Hepatocyte (in vitro differentiated cells): ENCODE data around the gene TRNT1. TPM values are rescaled to one million over a fixed set of nuclear protein-coding genes. Genes with fewer than 3 reads are reported as not detected.
A peak's percentile ranks its signal among the peaks of the same experiment; 100 is the strongest.

Experiments used
- DNase-seq: peaks from one replicate; pipeline ENCODE4 v3.0.0-alpha.2; 2016; ENCODE audit warnings: low spot score
- H2AFZ ChIP-seq: fragments of 200-600 bp; sonication (generic); 2 replicates; pipeline ENCODE4 v1.6.0; 2016; ENCODE audit warnings: antibody characterized with exemption, mild to moderate bottlenecking
- H3K27ac ChIP-seq: fragments of 200-600 bp; sonication (generic); 2 replicates; pipeline ENCODE4 v1.5.1; 2016; ENCODE audit warnings: mild to moderate bottlenecking
- H3K27me3 ChIP-seq: fragments of 200-600 bp; sonication (generic); 2 replicates; pipeline ENCODE4 v1.6.1; 2016
- H3K36me3 ChIP-seq: fragments of 200-600 bp; sonication (generic); replicated peaks from 2 replicates; pipeline ENCODE4 v1.5.1; 2016; ENCODE audit warnings: low read depth; ENCODE audit not compliant: insufficient read depth
- H3K4me1 ChIP-seq: fragments of 200-600 bp; sonication (generic); 2 replicates; pipeline ENCODE4 v1.5.1; 2016; ENCODE audit warnings: mild to moderate bottlenecking, moderate library complexity; ENCODE audit not compliant: insufficient read depth
- H3K4me2 ChIP-seq: fragments of 200-600 bp; sonication (generic); 2 replicates; pipeline ENCODE4 v1.6.0; 2016
- H3K4me3 ChIP-seq: fragments of 200-600 bp; sonication (generic); 2 replicates; pipeline ENCODE4 v1.5.1; 2016; ENCODE audit warnings: mild to moderate bottlenecking
- H3K79me2 ChIP-seq: fragments of 200-600 bp; sonication (generic); 2 replicates; pipeline ENCODE4 v1.6.0; 2017; ENCODE audit warnings: mild to moderate bottlenecking
- H3K9me2 ChIP-seq: fragments of 200-600 bp; sonication (generic); replicated peaks from 2 replicates; pipeline ENCODE4 v1.6.0; 2017; ENCODE audit warnings: mild to moderate bottlenecking; ENCODE audit not compliant: insufficient read depth
- H3K9me3 ChIP-seq: fragments of 200-600 bp; sonication (generic); 2 replicates; pipeline ENCODE4 v1.5.1; 2016; ENCODE audit warnings: low read depth, mild to moderate bottlenecking
- H4K20me1 ChIP-seq: fragments of 200-600 bp; sonication (generic); 2 replicates; pipeline ENCODE4 v1.6.0; 2016; ENCODE audit warnings: mild to moderate bottlenecking; ENCODE audit not compliant: insufficient read depth, poor library complexity, severe bottlenecking
- EZH2 ChIP-seq: fragments of 200-600 bp; sonication (generic); IDR thresholded peaks from 2 replicates; pipeline ENCODE4 v1.6.1; 2016; ENCODE audit warnings: antibody characterized with exemption, mild to moderate bottlenecking, borderline replicate concordance
- EZH2phosphoT487 ChIP-seq: fragments of 200-600 bp; sonication (generic); IDR thresholded peaks from one replicate; pipeline ENCODE4 v1.6.1; 2018; ENCODE audit warnings: antibody characterized with exemption, mild to moderate bottlenecking, low read depth, moderate library complexity; ENCODE audit not compliant: unreplicated experiment, severe bottlenecking
- WGBS: methylation state at CpG from one replicate; pipeline ENCODE4 v1.1.6; 2016; ENCODE audit warnings: low lambda C conversion rate; ENCODE audit errors: missing lambda C conversion rate; 5-methylcytosine and 5-hydroxymethylcytosine counted together
- polyA plus RNA-seq: library from polyadenylated mRNA; unstranded; fragments of >200 nt; fragmentation: Nextera tagmentation; extraction: Ambion mirVana; gene quantifications from 2 replicates; pipeline ENCODE4 v1.2.1, GENCODE V29; 2016
- total RNA-seq: library from RNA; depleted of rRNA; stranded (reverse); fragments of >200 nt; gene quantifications from 2 replicates; pipeline ENCODE4 v1.2.3, GENCODE V29; 2014
- TF ChIP-seq, protein P1 (sequence below): fragments of 200-600 bp; sonication (generic); IDR thresholded peaks from 2 replicates; pipeline ENCODE4 v1.5.1; 2016; ENCODE audit warnings: antibody characterized with exemption, mild to moderate bottlenecking; ENCODE audit not compliant: poor library complexity

TRNT1 gene
- total and polyA plus RNA-seq, 2 experiments from 2014 or later = 26.0 to 27.5 TPM

DNA sequence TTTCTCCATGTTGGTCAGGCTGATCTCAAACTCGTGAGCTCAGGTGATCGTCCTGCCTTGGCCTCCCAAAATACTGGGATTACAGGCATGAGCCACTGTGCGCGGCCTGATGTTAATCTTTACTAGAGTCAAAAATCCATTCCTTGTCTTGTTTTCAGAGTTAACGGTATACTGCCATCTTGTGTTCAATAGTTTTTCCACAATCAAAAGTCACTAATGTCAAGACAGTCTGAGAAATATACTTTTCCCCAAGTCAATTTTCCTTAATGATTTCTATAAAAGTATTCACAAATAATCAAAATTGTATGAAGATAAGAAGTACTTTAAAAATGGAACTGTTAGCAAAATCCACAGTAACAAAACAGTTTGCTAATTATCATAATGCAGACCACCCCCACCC is 44.3 kb downstream of the TRNT1 start:
- H3K4me1 ChIP-seq = no peaks in the 10 kb centered on the region
- WGBS = 52% methylated on average over 5 of the region's 5 CpGs

DNA sequence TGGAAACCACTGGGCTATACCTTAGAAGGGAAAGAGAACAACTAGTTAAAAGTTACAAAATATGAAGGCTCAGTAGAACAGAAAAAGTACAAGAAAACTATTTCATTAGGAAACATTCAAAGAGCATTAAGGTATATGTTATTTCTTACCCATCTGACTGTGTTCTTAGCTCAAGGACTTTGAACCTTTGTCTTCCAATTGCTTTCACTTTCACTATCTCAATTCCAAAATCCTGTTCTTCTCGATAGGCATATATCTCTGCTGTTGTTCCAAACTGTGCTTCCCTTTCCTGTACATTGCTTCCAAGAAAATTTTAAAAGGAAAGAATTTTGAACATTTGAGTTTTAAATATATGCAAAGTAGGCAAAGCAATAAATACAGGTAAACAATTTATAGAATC is 45.9 kb downstream of the TRNT1 start:
- H2AFZ ChIP-seq = no peak overlapping the region
- H3K9me2 ChIP-seq = no peaks in the 10 kb centered on the region
- H3K4me2 ChIP-seq = no peak overlapping the region
- H3K79me2 ChIP-seq = peaks cover 25% of the 10 kb centered on the region
- no peaks in the 10 kb centered on the region for H3K36me3 ChIP-seq
- WGBS = 85% methylated on average over 1 of the region's 1 CpG
- H3K9me3 ChIP-seq = no peaks in the 10 kb centered on the region
- DNase-seq = no peak
- TF ChIP-seq, protein P1, sequence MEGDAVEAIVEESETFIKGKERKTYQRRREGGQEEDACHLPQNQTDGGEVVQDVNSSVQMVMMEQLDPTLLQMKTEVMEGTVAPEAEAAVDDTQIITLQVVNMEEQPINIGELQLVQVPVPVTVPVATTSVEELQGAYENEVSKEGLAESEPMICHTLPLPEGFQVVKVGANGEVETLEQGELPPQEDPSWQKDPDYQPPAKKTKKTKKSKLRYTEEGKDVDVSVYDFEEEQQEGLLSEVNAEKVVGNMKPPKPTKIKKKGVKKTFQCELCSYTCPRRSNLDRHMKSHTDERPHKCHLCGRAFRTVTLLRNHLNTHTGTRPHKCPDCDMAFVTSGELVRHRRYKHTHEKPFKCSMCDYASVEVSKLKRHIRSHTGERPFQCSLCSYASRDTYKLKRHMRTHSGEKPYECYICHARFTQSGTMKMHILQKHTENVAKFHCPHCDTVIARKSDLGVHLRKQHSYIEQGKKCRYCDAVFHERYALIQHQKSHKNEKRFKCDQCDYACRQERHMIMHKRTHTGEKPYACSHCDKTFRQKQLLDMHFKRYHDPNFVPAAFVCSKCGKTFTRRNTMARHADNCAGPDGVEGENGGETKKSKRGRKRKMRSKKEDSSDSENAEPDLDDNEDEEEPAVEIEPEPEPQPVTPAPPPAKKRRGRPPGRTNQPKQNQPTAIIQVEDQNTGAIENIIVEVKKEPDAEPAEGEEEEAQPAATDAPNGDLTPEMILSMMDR = no peak
- TF ChIP-seq EZH2phosphoT487 (no peak), EZH2 (no peak)
- no peak overlapping the region for H3K27ac ChIP-seq
- H3K4me3 ChIP-seq = no peak overlapping the region
- H4K20me1 ChIP-seq = peaks cover 17% of the 10 kb centered on the region
- no peaks in the 10 kb centered on the region for H3K27me3 ChIP-seq
- no peaks in the 10 kb centered on the region for H3K4me1 ChIP-seq

More for the DNA sequence above, 44.3 kb downstream of the TRNT1 start:
- Histone ChIP-seq H3K9me2 (no peaks in the 10 kb centered on the region), H3K9me3 (no peaks in the 10 kb centered on the region), H3K27me3 (no peaks in the 10 kb centered on the region), H3K4me3 (no peak overlapping the region), H2AFZ (no peak overlapping the region), H4K20me1 (peaks cover 4% of the 10 kb centered on the region), H3K27ac (no peak overlapping the region), H3K36me3 (no peaks in the 10 kb centered on the region), H3K4me2 (no peak overlapping the region), H3K79me2 (peaks cover 9% of the 10 kb centered on the region)
- peak; percentile 32 for DNase-seq
- no peak for TF ChIP-seq EZH2
- TF ChIP-seq, protein P1 = peak; percentile 52

DNA sequence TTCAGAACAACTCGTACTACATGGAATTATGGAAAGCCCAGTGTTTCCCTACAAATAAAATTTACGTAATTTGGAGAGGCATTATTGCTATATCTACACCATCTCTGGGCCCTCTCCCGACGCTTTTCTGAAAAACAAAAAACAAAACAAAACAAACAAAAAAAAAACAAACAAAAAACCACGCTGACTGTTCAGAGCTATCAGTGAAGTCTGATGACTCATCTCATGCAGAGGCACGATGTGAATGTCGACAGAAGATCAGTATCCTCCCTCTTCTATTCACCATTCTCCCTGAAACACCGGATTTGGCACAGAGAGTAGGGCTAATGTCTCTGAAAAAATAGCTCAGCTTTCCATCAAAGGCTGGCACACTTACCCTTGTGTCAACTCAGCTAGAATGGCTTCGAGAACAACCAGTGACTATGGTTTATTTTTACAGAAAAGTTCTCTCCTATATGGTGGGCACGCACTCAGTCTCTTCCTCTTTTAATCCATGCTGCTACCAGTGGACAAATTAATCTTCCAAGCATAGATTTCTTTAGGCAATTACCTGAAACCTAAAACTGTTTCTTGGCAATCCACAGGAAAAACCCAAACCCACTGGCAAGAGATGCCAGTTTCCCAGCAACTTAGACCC is 51.2 kb downstream of the TRNT1 start:
- peaks cover 31% of the 10 kb centered on the region for H4K20me1 ChIP-seq
- DNase-seq = no peak
- no peaks in the 10 kb centered on the region for H3K36me3 ChIP-seq
- no peaks in the 10 kb centered on the region for H3K27me3 ChIP-seq
- H3K4me1 ChIP-seq = peaks cover 13% of the 10 kb centered on the region
- TF ChIP-seq, protein P1 = no peak
- TF ChIP-seq EZH2 (no peak), EZH2phosphoT487 (no peak)
- H3K4me3 ChIP-seq = no peak overlapping the region
- H3K9me3 ChIP-seq = no peaks in the 10 kb centered on the region
- WGBS = 72% methylated on average over 10 of the region's 10 CpGs
- peak overlapping the region; percentile 96 for H3K4me2 ChIP-seq
- no peak overlapping the region for H3K27ac ChIP-seq
- H3K9me2 ChIP-seq = no peaks in the 10 kb centered on the region
- H2AFZ ChIP-seq = no peak overlapping the region
- H3K79me2 ChIP-seq = peaks cover 44% of the 10 kb centered on the region
